T1000 (cell line): ENCODE data around the gene DNAH2.
"Not testable (repeated sequence)": the region's sequence is repeated elsewhere in the genome, so short reads cannot be mapped to it uniquely, and the experiment has no call there.

Experiments used
- DNase-seq: peaks from one replicate; lab custom pipeline; 2025; ENCODE audit warnings: mixed read lengths; lab: John Stamatoyannopoulos, UW

The DNAH2 gene

GRCh38 chr17:7777017-7777416 lies 59.5 kb downstream of the DNAH2 start:
- no peak for DNase-seq

DNA sequence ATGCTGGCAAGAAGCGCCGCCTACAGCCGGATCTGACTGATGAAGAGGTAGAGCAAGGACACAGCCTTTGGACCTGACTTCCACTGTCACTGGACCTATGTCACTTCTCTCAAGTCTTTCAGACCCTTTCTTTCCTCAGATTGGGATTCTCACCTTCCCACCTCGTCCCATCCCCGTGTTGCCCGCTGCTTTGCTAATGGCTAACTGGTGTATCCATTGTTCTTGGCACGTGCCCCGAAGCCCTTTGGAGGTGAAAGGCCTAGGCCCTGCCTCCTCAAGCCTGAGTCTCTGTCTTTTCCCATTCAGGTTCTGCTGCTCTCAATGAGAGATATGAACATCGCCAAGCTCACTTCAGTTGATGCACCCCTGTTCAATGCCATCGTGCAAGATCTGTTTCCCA lies 63.2 kb downstream of the DNAH2 start:
- DNase-seq, result no peak

GRCh38 chr17:7781429-7781828 lies 63.9 kb downstream of the DNAH2 start:
- DNase-seq, result no peak

DNA sequence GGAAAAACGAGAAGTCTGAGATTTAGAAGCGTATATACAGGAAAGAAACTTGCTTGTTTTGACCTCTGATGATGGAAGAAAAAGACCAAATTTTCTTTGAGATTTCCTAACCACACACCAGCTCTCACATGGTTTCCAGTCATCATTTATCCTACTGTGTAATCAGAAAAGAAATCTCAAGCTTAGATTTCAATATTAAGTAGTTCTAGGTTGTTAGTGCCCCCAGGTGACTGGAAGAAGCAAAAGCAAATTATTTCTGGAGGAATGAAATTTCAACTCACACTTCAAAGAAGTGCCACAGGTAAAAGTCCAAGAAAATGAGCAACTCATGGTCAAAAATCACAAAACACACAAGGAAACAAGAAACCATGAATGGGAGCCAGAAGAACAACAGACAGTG lies 64.7 kb downstream of the DNAH2 start:
- no peak for DNase-seq

DNA sequence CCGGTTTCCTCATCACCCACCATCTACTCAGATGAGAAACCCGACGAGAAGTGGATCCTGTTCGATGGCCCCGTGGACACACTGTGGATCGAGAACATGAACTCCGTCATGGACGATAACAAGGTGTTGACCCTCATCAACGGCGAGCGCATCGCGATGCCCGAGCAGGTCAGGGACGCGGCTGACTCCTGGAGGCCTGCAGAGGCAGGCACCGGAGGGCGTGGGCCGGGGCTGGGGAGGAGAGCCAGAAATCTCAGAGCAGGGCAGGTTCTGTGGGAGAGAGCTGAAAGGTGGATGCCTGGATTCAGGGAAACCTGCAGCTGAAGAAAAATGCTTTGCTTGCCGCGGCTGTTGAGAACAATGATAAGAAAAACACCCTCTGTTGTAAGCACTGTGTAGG lies 69.3 kb downstream of the DNAH2 start:
- no peak for DNase-seq

DNA sequence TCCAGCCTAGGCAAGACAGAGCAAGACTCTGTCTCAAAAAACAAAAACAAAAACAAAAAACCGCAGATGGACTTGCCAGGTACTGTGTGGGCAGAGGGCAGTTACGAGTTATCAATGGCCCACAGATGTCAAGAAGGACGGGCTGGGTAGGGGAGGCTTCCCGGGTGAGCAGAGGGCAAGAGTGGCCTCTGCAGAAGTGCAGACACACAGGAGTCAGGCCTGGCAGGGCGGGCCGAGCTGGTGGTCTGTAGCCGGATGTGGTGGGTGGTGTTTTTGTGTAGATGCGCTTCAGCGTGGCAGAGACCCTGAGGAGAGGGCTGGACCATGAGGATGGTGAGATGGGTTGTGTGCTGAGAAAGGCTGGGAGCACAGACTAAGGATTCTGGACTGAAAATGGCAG lies 71.6 kb downstream of the DNAH2 start:
- no peak for DNase-seq

DNA sequence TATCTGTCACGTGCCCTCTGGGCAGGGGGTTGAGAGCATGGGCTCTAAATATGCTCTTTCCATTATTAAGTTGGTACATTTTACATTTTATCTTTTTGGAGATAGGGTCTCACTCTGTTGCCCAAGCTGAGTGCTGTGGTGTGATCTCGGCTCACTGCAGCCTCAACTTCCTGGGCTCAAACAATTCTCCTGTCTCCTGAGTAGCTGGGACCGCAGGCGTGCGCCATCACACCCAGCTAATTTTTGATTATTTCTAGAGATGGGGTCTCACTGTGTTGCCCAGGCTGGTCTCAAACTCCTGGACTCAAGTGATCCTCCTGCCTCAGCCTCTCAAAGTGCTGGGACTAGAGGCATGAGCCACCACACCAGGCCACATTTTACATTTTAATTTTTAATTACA lies 72.6 kb downstream of the DNAH2 start:
- no peak for DNase-seq

- no peak for DNase-seq
Measured at GRCh38 chr17:7792611-7793010, 75.1 kb downstream of the DNAH2 start.

DNA sequence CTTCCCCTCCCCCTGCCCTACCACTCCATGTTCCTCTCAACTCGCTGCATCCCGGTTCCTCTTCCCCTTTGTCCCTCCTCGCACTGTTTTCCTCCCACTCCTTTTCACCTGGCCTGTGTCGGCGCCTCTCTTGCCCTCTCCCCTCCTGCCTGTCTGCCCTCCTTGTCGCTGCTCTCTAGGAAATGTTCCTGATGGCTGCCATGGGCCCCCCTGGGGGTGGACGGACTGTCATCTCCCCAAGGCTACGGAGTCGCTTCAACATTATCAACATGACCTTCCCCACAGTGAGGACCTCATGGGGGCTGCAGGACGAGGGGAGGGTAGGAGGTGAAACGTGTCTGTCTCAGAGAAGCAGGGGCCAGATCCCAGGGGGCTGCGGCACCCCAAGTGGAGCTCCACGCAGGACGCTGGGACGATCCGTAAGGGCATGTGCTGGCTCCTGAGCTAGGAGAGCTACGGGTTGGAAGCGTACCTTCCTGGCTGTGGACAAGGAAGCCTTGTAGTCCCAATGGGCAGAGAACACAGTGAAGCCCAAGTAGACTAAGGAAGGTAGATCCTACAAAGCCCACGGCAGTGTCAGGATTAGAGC lies 76.6 kb downstream of the DNAH2 start:
- DNase-seq, result no peak

GRCh38 chr17:7797976-7798375 lies 80.4 kb downstream of the DNAH2 start:
- no peak for DNase-seq

DNA sequence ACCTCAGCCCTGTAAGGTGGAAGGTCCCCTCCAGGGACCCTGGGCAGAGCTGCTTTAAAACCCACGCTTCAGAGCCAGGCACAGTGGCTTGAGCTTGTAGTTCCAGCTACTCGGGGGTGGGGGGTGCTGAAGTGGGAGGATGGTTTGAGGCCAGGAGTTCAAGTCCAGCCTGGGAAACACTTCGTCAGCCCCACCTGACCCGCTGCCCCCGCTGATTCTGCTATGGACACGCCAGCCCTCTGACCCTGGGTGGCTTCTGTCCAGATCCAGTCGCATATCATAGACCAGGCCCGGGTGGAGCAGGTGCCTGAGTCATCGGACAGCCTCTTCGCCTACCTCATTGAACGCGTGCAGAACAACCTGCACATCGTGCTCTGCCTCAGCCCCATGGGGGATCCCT lies 81.3 kb downstream of the DNAH2 start:
- DNase-seq, result no peak

DNA sequence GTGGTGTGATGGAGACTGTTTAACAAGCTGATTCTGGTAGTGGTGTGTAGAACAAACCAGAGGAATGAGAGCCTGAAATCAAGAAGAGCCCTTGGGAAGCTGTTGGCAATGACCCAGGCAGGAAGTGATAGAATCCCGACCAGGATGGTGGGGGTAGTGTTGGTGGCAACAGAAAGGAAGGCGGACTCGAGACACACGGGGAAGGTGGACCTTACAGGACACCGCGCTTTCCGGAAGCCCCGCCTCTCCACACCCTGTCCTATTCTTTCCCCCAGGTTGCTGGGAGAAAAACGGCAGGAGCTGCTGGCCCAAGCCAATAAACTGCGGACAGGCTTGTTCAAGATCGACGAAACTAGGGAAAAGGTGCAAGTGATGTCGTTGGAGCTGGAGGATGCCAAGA lies 86.4 kb downstream of the DNAH2 start:
- DNase-seq, result no peak

GRCh38 chr17:7806587-7806986 lies 89.0 kb downstream of the DNAH2 start:
- no peak for DNase-seq

DNA sequence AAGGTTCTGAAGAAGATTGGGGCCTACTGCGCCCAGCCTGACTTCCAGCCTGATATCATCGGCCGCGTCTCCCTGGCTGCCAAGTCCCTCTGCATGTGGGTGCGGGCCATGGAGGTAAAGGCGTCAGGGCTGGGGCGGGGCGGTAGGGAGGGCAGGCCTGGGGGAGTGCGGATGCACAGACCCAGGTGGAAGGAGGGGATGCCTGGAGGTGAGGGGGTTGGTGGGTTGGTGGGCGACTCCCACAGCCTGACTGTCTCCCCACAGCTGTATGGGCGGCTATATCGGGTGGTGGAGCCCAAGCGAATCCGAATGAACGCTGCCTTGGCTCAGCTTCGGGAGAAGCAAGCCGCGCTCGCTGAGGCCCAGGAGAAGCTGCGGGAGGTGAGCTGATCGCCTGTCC lies 89.7 kb downstream of the DNAH2 start:
- DNase-seq, result no peak

DNA sequence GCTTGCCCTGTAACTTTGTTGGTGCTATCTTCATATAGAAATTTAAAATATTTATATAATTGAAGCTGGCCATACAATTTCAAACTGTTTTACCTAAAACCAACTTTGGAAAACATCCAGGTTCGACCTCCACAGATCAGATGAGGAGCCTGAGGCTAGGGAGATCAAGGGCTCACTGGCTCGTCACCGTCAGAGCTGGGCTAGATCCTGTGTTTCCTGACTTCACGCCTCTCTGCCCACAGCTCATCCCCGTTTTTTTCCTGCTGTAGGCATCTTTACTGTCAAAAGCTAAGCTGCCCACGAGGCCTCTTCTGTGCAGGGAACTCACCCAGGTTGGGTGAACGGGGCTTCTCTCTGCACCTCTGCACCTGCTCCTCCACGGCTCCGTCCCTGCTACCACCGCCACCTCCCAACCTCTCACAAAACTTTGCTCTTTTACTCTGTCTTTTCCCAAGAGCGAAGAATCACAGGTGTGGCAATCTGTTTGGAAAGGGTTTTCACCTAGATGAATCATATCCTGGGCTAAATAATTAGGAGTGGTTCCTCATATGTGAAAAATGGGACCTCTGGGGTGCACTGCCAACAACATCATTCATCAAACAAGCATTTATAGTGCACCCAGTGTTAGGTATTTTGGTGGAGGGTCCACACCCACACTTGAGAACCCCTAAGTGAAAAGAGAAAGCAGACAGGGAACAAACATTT lies 91.7 kb downstream of the DNAH2 start:
- no peak for DNase-seq

GRCh38 chr17:7809791-7810343 lies 92.3 kb downstream of the DNAH2 start:
- DNase-seq, result not testable (repeated sequence)

GRCh38 chr17:7811251-7811650 lies 93.7 kb downstream of the DNAH2 start:
- DNase-seq, result no peak

GRCh38 chr17:7814969-7815368 lies 97.4 kb downstream of the DNAH2 start:
- DNase-seq, result no peak

- DNase-seq, result no peak
Measured at GRCh38 chr17:7816926-7817642, 99.5 kb downstream of the DNAH2 start.

- DNase-seq, result no peak
Measured at GRCh38 chr17:7817643-7817964, 100.1 kb downstream of the DNAH2 start.

DNA sequence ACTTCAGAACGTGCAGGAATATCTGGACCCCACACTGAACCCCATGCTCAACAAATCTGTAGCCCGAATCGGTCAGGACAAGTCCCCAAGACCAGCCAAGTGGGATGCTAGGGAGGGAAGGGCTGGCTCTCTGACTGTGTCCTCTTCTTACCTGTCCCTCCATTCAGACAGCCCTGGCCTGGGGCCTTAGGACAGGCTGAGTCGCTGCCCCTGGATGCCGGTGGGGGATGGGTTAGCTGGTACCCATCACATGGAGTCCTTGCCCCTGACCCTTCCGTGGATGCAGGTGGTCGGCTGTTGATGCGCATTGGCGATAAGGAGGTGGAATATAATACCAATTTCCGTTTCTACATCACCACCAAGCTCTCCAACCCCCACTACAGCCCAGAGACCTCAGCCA lies 100.5 kb downstream of the DNAH2 start:
- no peak for DNase-seq

GRCh38 chr17:7818746-7819645 lies 101.5 kb downstream of the DNAH2 start:
- no peak for DNase-seq
